B cell (primary cell): ENCODE results near the gene SCNN1G. TPM values are rescaled to one million over a fixed set of nuclear protein-coding genes. Genes with fewer than 3 reads are reported as not detected.

Source experiments
- ATAC-seq: fragments of 200-7000 bp; cut with Tn5 transposase; one replicate; pipeline ENCODE4 v1.10.0; 2021; ENCODE audit warnings: low read depth, mild to moderate bottlenecking, moderate number of reproducible peaks, moderate library complexity
- CTCF ChIA-PET: fragments of 350-600 bp; sonication (Branson Sonifier 250); formaldehyde crosslinking; loops from one replicate; lab custom pipeline; 2021; ENCODE audit warnings: antibody characterized with exemption, inconsistent platforms; lab: Charles Lee
- POLR2A ChIA-PET: fragments of 350-600 bp; sonication (Branson Sonifier 250); formaldehyde crosslinking; loops from one replicate; lab custom pipeline; 2021; ENCODE audit warnings: antibody characterized with exemption; lab: Charles Lee
- DNase-seq: peaks from one replicate; pipeline ENCODE4 v3.0.0; 2013
- H2AFZ ChIP-seq: 2 replicates; pipeline ENCODE4 v1.6.1; 2012; ENCODE audit warnings: mild to moderate bottlenecking, low read depth, low read length; ENCODE audit not compliant: insufficient read depth, poor library complexity, severe bottlenecking
- H3K27ac ChIP-seq, 2 donors: 1 replicate in 1 of 2; 2 replicates in 1 of 2; pipeline ENCODE4 v1.5.1; 2012 to 2013; ENCODE audit warnings: low read length in 2 of 2, mild to moderate bottlenecking in 2 of 2, moderate library complexity in 1 of 2
- H3K27me3 ChIP-seq, 4 experiments: fragments of 200-600 bp in 1 of 4; sonication (generic) in 1 of 4; replicated peaks in 1 of 4; 1 replicate in 2 of 4; 2 replicates in 2 of 4; pipeline versions ENCODE4 v1.6.1 to v1.7.0; 2013 to 2016; ENCODE audit warnings: low read length in 3 of 4, mild to moderate bottlenecking in 2 of 4, mixed read lengths in 1 of 4, moderate library complexity in 1 of 4; ENCODE audit not compliant: insufficient read depth in 4 of 4, control insufficient read depth in 3 of 4; ENCODE audit errors: control extremely low read depth in 1 of 4
- H3K36me3 ChIP-seq, 2 experiments: replicated peaks in 1 of 2; 1 replicate in 1 of 2; 2 replicates in 1 of 2; pipeline versions ENCODE4 v1.6.1 to v1.7.1; 2013; ENCODE audit warnings: low read length in 1 of 2; ENCODE audit not compliant: insufficient read depth in 2 of 2, control insufficient read depth in 1 of 2; ENCODE audit errors: control extremely low read depth in 1 of 2, extremely low read depth in 1 of 2
- H3K4me1 ChIP-seq, 2 donors: fragments of 200-600 bp in 1 of 2; sonication (generic) in 1 of 2; 1 replicate in 1 of 2; 2 replicates in 1 of 2; pipeline versions ENCODE4 v1.5.1 to v1.6.1; 2013 to 2017; ENCODE audit warnings: low read length in 2 of 2; ENCODE audit not compliant: control insufficient read depth in 2 of 2, insufficient read depth in 2 of 2
- H3K4me2 ChIP-seq: replicated peaks from 2 replicates; pipeline ENCODE3; 2012; ENCODE audit warnings: mild to moderate bottlenecking, low read depth, low read length; ENCODE audit not compliant: poor library complexity, severe bottlenecking
- H3K4me3 ChIP-seq, 5 experiments: fragments of 200-600 bp in 1 of 5; sonication (generic) in 1 of 5; 1 replicate in 3 of 5; 2 replicates in 2 of 5; pipeline versions ENCODE4 v1.5.1 to v1.7.0; 2011 to 2016; ENCODE audit warnings: low read length in 4 of 5, mild to moderate bottlenecking in 4 of 5, low read depth in 2 of 5, control low read depth in 1 of 5, moderate library complexity in 1 of 5; ENCODE audit not compliant: insufficient read depth in 1 of 5; ENCODE audit errors: control extremely low read depth in 1 of 5, extremely low read depth in 1 of 5
- H3K79me2 ChIP-seq: fragments of 200-600 bp; sonication (generic); one replicate; pipeline ENCODE4 v1.6.0; 2016; ENCODE audit warnings: low read length; ENCODE audit not compliant: control insufficient read depth, insufficient read depth
- H3K9ac ChIP-seq: fragments of 200-600 bp; sonication (generic); 2 replicates; pipeline ENCODE4 v1.6.1; 2017; ENCODE audit warnings: mild to moderate bottlenecking, low read length, moderate library complexity
- H3K9me3 ChIP-seq, 3 donors: one replicate each; pipeline versions ENCODE4 v1.6.1 to v1.7.1; 2013; ENCODE audit warnings: low read length in 2 of 3; ENCODE audit not compliant: control insufficient read depth in 2 of 3, insufficient read depth in 1 of 3; ENCODE audit errors: control extremely low read depth in 1 of 3
- H4K20me1 ChIP-seq: 2 replicates; pipeline ENCODE4 v1.6.0; 2012; ENCODE audit warnings: mild to moderate bottlenecking, low read length; ENCODE audit not compliant: insufficient read depth, control insufficient read depth, poor library complexity, severe bottlenecking
- H3K27ac Mint-ChIP-seq: one replicate; pipeline ENCODE4 v1.8.0; 2021; ENCODE audit warnings: mixed read lengths
- H3K27me3 Mint-ChIP-seq: one replicate; pipeline ENCODE4 v1.8.0; 2021; ENCODE audit warnings: mixed read lengths
- H3K4me1 Mint-ChIP-seq: one replicate; pipeline ENCODE4 v1.8.0; 2021; ENCODE audit warnings: mixed read lengths
- H3K4me3 Mint-ChIP-seq: one replicate; pipeline ENCODE4 v1.8.0; 2021; ENCODE audit warnings: mixed read lengths
- H3K9me3 Mint-ChIP-seq: one replicate; pipeline ENCODE4 v1.8.0; 2022; ENCODE audit warnings: mixed read lengths; ENCODE audit not compliant: insufficient read depth
- CTCF ChIP-seq: fragments of 200-600 bp; IDR thresholded peaks from one replicate; pipeline ENCODE4 v1.8.0; 2022; ENCODE audit warnings: antibody characterized with exemption, mild to moderate bottlenecking
- EZH2 ChIP-seq: IDR thresholded peaks from 2 replicates; pipeline ENCODE4 v1.6.1; 2012; ENCODE audit warnings: borderline replicate concordance, low read depth, mild to moderate bottlenecking, moderate library complexity, low read length; ENCODE audit not compliant: insufficient read depth, poor library complexity, severe bottlenecking
- WGBS: methylation state at CpG from one replicate; pipeline ENCODE4 v1.1.5; 2013; ENCODE audit warnings: missing lambda C conversion rate; ENCODE audit not compliant: insufficient coverage; 5-methylcytosine and 5-hydroxymethylcytosine counted together
- intact Hi-C: fragments of 100-400 bp; cut with micrococcal nuclease; formaldehyde crosslinking; loops from one replicate; pipeline ENCODE4 v1.10.0; 2022
- polyA plus RNA-seq: library from polyadenylated mRNA; depleted of rRNA; stranded (reverse); fragments of >200 nt; gene quantifications from 2 replicates; pipeline ENCODE4 v1.2.3, GENCODE V29; 2012
- total RNA-seq, 2 donors: library from RNA; stranded (reverse); fragments of 120-200 nt in 1 of 2; gene quantifications; 1 replicate in 1 of 2; 2 replicates in 1 of 2; pipeline versions ENCODE4 v1.2.3 to v1.2.4, GENCODE V29; 2013 to 2022

SCNN1G gene
- total and polyA plus RNA-seq, 2 donors (not counting 1 experiment from before 2014, with no cell fraction given) = not detected

- POLR2A ChIA-PET = no interaction called here
- H3K36me3 ChIP-seq = no peaks in the 10 kb centered on the region
- H3K9ac ChIP-seq = no peak overlapping the region
- CTCF ChIA-PET = no interaction called here
- TF ChIP-seq CTCF (no peak), EZH2 (no peak)
- H4K20me1 ChIP-seq = no peaks in the 10 kb centered on the region
- H3K79me2 ChIP-seq = no peaks in the 10 kb centered on the region
- no peak overlapping the region for H3K4me2 ChIP-seq
- intact Hi-C loops = no loop called here
- Mint-ChIP-seq H3K27ac (no peak overlapping the region), H3K9me3 (no peaks in the 10 kb centered on the region), H3K4me3 (no peak overlapping the region), H3K4me1 (no peaks in the 10 kb centered on the region), H3K27me3 (peaks cover 5% of the 10 kb centered on the region)
- no peak overlapping the region for H3K4me3 ChIP-seq
- 79% methylated on average over 4 of the region's 4 CpGs for WGBS
- no peak for DNase-seq
- no peaks in the 10 kb centered on the region for H3K9me3 ChIP-seq
- H3K27me3 ChIP-seq = peaks cover 0 to 2% (median 0%) of the 10 kb centered on the region in 4 experiments
- no peak overlapping the region for H2AFZ ChIP-seq
- H3K4me1 ChIP-seq = no peaks in the 10 kb centered on the region
- ATAC-seq = no peak
- H3K27ac ChIP-seq = no peak overlapping the region
These were observed 45.0 kb downstream of the SCNN1G start for GRCh38 chr16:23227529-23227928.

- H3K79me2 ChIP-seq = no peaks in the 10 kb centered on the region
- H3K4me2 ChIP-seq = no peak overlapping the region
- no peak overlapping the region for H3K27ac Mint-ChIP-seq
- peaks cover 12% of the 10 kb centered on the region for H3K27me3 Mint-ChIP-seq
- no peak overlapping the region for H2AFZ ChIP-seq
- intact Hi-C loops = no loop called here
- ATAC-seq (no peak), DNase-seq (no peak)
- no peak overlapping the region for H3K9ac ChIP-seq
- TF ChIP-seq EZH2 (no peak), CTCF (no peak)
- H3K27me3 ChIP-seq = peaks cover 0 to 3% (median 1%) of the 10 kb centered on the region in 4 experiments
- no peaks in the 10 kb centered on the region for H3K9me3 ChIP-seq
- no peaks in the 10 kb centered on the region for H3K9me3 Mint-ChIP-seq
- no peaks in the 10 kb centered on the region for H4K20me1 ChIP-seq
- no peak overlapping the region for H3K4me3 Mint-ChIP-seq
- no peak overlapping the region for H3K27ac ChIP-seq
- ChIA-PET POLR2A (no interaction called here), CTCF (no interaction called here)
- H3K4me1 Mint-ChIP-seq = no peaks in the 10 kb centered on the region
- WGBS = no CpG with 5 or more reads among the region's 4 CpGs
- no peaks in the 10 kb centered on the region for H3K4me1 ChIP-seq
- H3K36me3 ChIP-seq = no peaks in the 10 kb centered on the region
- no peak overlapping the region for H3K4me3 ChIP-seq
These were observed 47.2 kb downstream of the SCNN1G start for GRCh38 chr16:23229714-23230113.
